ENCODE results near the gene NEDD8.
"Not testable (repeated sequence)": the region's sequence is repeated elsewhere in the genome, so short reads cannot be mapped to it uniquely, and the experiment has no call there.

NEDD8 gene

GRCh38 chr14:24216876-24217275 is 15.3 kb downstream of the NEDD8 start:
- not testable (repeated sequence) for DNase-seq

- DNase-seq: peak in 1 of 2 experiments; percentile 47
Measured at GRCh38 chr14:24216345-24216699, 15.8 kb downstream of the NEDD8 start.

- DNase-seq: peak; percentile 76 to 95
Measured at GRCh38 chr14:24215495-24216344, 16.4 kb downstream of the NEDD8 start, which contains the start of gene MDP1. MDP1 (minus strand) TSS chr14:24216066; CDS start chr14:24215955, 111 bp downstream.

GRCh38 chr14:24213866-24214662 is 18.1 kb downstream of the NEDD8 start:
- DNase-seq: no peak

GRCh38 chr14:24212924-24213865 is 19.0 kb downstream of the NEDD8 start, which contains the start of gene CHMP4A:
CHMP4A (minus strand) TSS chr14:24213488; CDS start chr14:24213439, 49 bp downstream.
- DNase-seq: peak; percentile 98 to 99

GRCh38 chr14:24211311-24211710 is 20.9 kb downstream of the NEDD8 start:
- DNase-seq: no peak

GRCh38 chr14:24207625-24208024 is 24.5 kb downstream of the NEDD8 start:
- no peak for DNase-seq

GRCh38 chr14:24207104-24207551 is 25.0 kb downstream of the NEDD8 start:
- no peak for DNase-seq

GRCh38 chr14:24206260-24207103 is 25.7 kb downstream of the NEDD8 start:
- no peak for DNase-seq

GRCh38 chr14:24204163-24205146 is 27.7 kb downstream of the NEDD8 start:
- DNase-seq: peak; percentile 63 to 79

- not testable (repeated sequence) for DNase-seq
Measured at GRCh38 chr14:24203249-24203886, 28.8 kb downstream of the NEDD8 start.

GRCh38 chr14:24202538-24202937 is 29.6 kb downstream of the NEDD8 start:
- DNase-seq: not testable (repeated sequence)

GRCh38 chr14:24198814-24199524 is 33.2 kb downstream of the NEDD8 start:
- no peak for DNase-seq

- DNase-seq: no peak
Measured at GRCh38 chr14:24197056-24197450, 35.1 kb downstream of the NEDD8 start.

GRCh38 chr14:24196071-24197055 is 35.8 kb downstream of the NEDD8 start:
- DNase-seq: peak in 1 of 2 experiments; percentile 50

- peak; percentile 78 to 90 for DNase-seq
Measured at GRCh38 chr14:24195186-24196070, 36.7 kb downstream of the NEDD8 start, which contains the start of gene TM9SF1. TM9SF1 (minus strand) TSS chr14:24195441; CDS start chr14:24195019, 422 bp downstream.

- DNase-seq: no peak
Measured at GRCh38 chr14:24194873-24195185, 37.3 kb downstream of the NEDD8 start.

All from NCI-H524 (cell line).